Lower lobe of right lung (tissue), 2 donors: ENCODE results near the gene NACC2. TPM values are rescaled to one million over a fixed set of nuclear protein-coding genes. Genes with fewer than 3 reads are reported as not detected.
A peak's percentile ranks its signal among the peaks of the same experiment; 100 is the strongest.

Experiments used
- ATAC-seq, 2 donors: fragments of 200-7000 bp; cut with Tn5 transposase; one replicate each; pipeline ENCODE4 v1.9.1; 2020 to 2022; ENCODE audit warnings: mild to moderate bottlenecking in 2 of 2, moderate library complexity in 2 of 2
- DNase-seq: peaks from one replicate; pipeline ENCODE4 v3.0.0-alpha.2; 2020
- H3K27ac ChIP-seq: fragments of 200-600 bp; one replicate; pipeline ENCODE4 v1.8.0; 2022
- H3K27me3 ChIP-seq: fragments of 200-600 bp; one replicate; pipeline ENCODE4 v1.8.0; 2022; ENCODE audit warnings: low read depth
- H3K36me3 ChIP-seq: fragments of 200-600 bp; one replicate; pipeline ENCODE4 v1.8.0; 2022; ENCODE audit warnings: mild to moderate bottlenecking
- H3K4me1 ChIP-seq: fragments of 200-600 bp; one replicate; pipeline ENCODE4 v1.8.0; 2022
- H3K4me3 ChIP-seq: fragments of 200-600 bp; one replicate; pipeline ENCODE4 v1.8.0; 2022; ENCODE audit warnings: mild to moderate bottlenecking
- H3K9me3 ChIP-seq: fragments of 200-600 bp; one replicate; pipeline ENCODE4 v1.8.0; 2022
- CTCF ChIP-seq: fragments of 200-600 bp; IDR thresholded peaks from one replicate; pipeline ENCODE4 v1.8.0; 2022; ENCODE audit warnings: antibody characterized with exemption, mild to moderate bottlenecking
- intact Hi-C: fragments of 100-400 bp; cut with DNase I; formaldehyde crosslinking; loops from one replicate; pipeline ENCODE4 v1.11.0; 2022
- total RNA-seq: library from RNA; stranded (reverse); fragmentation: NEBNext Ultra II Directional; extraction: Animal tissue kit (Norgen Biotek cat#: 25700); gene quantifications from one replicate; pipeline ENCODE4 v1.2.1, GENCODE V29; 2021
- donor health status: DM: no; HTN: yes; CAD: no; lungs with severe emphysema.

Gene NACC2
- total RNA-seq, 1 donor from 2014 or later, result 27.0 TPM

GRCh38 chr9:136003411-136004218 is 91.5 kb downstream of the NACC2 start:
- ATAC-seq, result peak; percentile 8 to 27
- H3K36me3 ChIP-seq, result no peaks in the 10 kb centered on the region
- no peaks in the 10 kb centered on the region for H3K9me3 ChIP-seq
- H3K4me1 ChIP-seq, result peaks cover 19% of the 10 kb centered on the region
- intact Hi-C loops, result no loop called here
- no peak overlapping the region for H3K4me3 ChIP-seq
- TF ChIP-seq CTCF, result no peak
- no peak for DNase-seq
- no peak overlapping the region for H3K27ac ChIP-seq
- H3K27me3 ChIP-seq, result no peaks in the 10 kb centered on the region

- Histone ChIP-seq H3K27me3 (no peaks in the 10 kb centered on the region), H3K36me3 (no peaks in the 10 kb centered on the region), H3K9me3 (no peaks in the 10 kb centered on the region), H3K4me3 (no peak overlapping the region), H3K27ac (no peak overlapping the region), H3K4me1 (peaks cover 19% of the 10 kb centered on the region)
- peak; percentile 52 to 55 for ATAC-seq
- DNase-seq, result no peak
- intact Hi-C loops, result no loop called here
- TF ChIP-seq CTCF, result no peak
These were observed 92.2 kb downstream of the NACC2 start for GRCh38 chr9:136002881-136003280.

GRCh38 chr9:136002215-136002614 is 92.9 kb downstream of the NACC2 start:
- Histone ChIP-seq H3K9me3 (no peaks in the 10 kb centered on the region), H3K27ac (no peak overlapping the region), H3K27me3 (no peaks in the 10 kb centered on the region), H3K4me1 (peaks cover 26% of the 10 kb centered on the region), H3K4me3 (no peak overlapping the region), H3K36me3 (no peaks in the 10 kb centered on the region)
- ATAC-seq, result no peak
- intact Hi-C loops, result no loop called here
- no peak for DNase-seq
- no peak for TF ChIP-seq CTCF

DNA sequence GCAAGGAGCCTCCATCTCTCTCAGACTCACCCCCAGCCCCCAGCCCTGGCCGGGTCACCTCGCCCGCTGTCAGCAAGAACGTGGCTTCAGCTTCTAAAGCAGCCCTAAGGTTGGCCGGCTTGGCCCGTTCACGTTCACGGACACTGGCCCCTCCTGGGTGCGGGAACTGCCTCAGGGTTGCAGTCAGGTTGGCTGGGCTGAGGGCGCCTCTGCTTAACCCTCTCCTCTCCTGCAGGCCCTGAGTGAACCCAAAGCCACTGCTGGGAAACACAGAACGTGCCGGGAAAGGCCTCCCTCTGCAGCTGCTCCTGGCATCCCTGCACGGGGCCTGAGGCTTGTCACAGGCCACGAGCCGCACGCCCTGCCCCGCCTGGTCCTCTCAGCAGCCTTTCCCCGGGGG is 93.9 kb downstream of the NACC2 start:
- DNase-seq (no peak), ATAC-seq (no peak)
- H3K4me3 ChIP-seq, result no peak overlapping the region
- H3K4me1 ChIP-seq, result peaks cover 30% of the 10 kb centered on the region
- no peaks in the 10 kb centered on the region for H3K9me3 ChIP-seq
- H3K36me3 ChIP-seq, result no peaks in the 10 kb centered on the region
- intact Hi-C loops, result no loop called here
- H3K27me3 ChIP-seq, result no peaks in the 10 kb centered on the region
- no peak for TF ChIP-seq CTCF
- no peak overlapping the region for H3K27ac ChIP-seq

DNA sequence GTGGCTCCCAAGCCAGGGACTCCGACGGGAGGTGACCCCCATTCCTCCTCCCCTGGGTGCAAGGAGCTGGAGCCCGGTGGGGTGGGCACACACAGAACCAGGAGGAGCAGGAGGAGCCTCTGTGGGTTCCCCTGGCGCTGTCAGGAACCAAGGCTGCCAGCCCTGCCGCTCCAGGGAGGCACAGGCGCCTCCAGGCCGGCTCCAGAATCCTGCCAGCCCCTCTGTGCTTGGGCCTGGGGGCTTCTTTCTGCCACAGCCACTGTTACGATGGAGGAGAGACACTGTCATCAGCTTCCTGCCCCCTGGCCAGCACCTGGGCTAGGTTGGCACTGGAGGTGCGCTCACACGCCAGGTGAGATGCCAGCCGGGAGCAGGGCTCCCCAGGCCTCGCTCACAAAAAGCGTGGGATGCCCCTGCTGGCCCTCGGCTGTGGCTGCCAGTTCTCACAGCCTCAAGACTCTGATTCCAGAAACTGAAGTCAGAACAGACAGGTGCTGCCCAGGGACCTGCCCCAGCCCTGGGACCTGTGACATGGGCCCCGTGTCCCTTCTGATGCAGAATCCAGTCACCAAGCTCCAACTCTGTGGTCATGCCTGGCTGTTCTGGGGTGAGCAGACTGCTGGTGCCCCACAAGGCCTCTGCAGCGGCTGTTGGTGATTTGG is 96.5 kb downstream of the NACC2 start:
- H3K4me1 ChIP-seq, result peaks cover 38% of the 10 kb centered on the region
- TF ChIP-seq CTCF, result no peak
- intact Hi-C loops, result no loop called here
- no peak for ATAC-seq
- no peaks in the 10 kb centered on the region for H3K27me3 ChIP-seq
- no peaks in the 10 kb centered on the region for H3K36me3 ChIP-seq
- no peak overlapping the region for H3K4me3 ChIP-seq
- no peak overlapping the region for H3K27ac ChIP-seq
- H3K9me3 ChIP-seq, result no peaks in the 10 kb centered on the region
- no peak for DNase-seq
